GM18858 (cell line): ENCODE measurements around the gene NUDT6.
A peak's percentile ranks its signal among the peaks of the same experiment; 100 is the strongest.

ENCODE experiments used
- ATAC-seq: cut with Tn5 transposase; IDR thresholded peaks from one replicate; pipeline ENCODE4 v1.9.1; 2021; ENCODE audit not compliant: unreplicated experiment

The NUDT6 gene

DNA sequence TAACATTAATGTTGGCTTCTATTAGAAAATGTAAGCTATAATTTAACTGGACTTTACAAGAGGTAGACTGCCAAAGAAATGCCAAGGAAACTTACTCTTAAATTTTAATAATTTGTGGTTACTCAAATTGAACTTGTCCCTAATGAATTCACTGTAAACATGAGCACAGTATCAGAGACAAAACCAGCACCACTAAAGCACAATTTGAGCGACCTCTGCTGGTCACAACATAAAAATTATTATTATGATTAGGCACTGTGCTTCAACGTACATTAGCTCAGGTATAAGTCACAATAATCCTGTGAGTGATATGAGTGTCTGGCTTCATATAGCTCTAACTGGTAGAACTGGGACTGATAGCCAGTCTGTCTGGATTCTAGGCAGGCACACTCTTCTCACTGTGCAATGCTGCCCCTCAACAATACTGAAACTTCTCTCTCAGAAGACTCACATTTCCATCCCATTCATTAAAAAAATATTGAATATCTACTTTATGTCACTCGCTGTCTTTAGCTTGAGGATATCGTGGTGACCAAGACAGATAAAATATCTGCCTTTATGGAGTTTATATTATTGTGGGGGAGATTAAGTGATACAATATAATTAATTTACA, 8.0 kb downstream of the NUDT6 start:
- ATAC-seq, result peak; percentile 93

DNA sequence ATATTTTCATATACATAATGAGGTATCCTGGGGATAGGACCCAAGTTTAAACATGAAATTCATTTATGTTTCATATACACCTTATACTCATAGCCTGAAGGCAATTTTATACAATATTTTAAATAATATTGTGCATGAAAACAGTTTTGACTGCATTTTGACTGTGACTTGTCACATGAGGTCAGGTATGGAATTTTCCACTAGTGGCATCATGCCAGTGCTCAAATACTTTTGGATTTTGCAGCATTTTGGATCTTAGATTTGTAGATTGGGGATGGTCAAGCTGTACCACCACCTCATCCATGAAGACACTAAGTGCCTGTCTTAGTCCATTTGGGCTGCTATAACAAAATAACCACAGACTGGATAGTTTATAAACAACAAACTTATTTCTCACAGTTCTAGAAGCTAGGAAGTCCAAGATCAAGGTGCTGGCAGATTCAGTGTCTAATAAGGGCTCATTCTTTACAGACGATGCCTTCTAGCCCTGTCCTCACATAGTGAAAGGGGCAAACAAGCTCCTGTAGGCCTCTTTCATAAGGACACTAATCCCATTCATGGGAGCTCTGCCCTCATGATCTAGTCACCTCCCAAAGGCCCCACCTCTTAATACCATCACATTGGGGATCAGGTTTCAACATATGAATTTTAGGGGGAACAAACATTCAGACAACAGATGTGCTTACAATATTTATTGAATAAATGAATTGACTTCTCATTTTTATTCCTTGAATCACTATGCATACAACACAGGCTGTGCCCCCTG, 9.4 kb downstream of the NUDT6 start:
- ATAC-seq, result no peak

GRCh38 chr4:122911588-122911987, 10.8 kb downstream of the NUDT6 start:
- no peak for ATAC-seq

GRCh38 chr4:122909683-122910082, 12.7 kb downstream of the NUDT6 start:
- ATAC-seq, result no peak

- no peak for ATAC-seq
These were observed 14.2 kb downstream of the NUDT6 start for GRCh38 chr4:122908223-122908622.

- ATAC-seq, result no peak
These were observed 15.5 kb downstream of the NUDT6 start for GRCh38 chr4:122906859-122907305.

DNA sequence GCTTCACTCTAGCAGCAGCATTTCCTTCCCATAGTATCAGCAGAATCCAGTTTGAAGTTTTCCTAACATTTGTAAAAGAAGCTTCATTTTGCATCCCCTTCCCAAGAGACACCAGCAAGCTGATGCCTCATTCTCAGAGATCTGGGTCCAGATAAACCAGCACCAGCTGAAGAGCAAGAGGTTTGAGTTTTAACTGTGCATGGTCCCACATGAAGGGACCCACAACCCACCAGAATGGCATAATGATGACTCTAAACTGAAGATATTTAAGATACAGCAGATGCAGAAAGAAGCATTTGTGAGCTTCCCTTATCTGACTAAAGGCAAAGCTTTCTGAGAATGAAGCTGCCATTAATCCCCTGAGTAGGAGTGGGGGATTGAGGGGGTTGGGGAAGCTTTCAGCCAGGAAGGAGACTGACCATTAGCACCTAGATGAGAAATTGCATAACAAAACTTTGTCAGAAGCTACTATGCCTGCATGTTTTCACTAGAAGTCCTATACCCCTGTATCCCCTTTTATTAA, 18.6 kb downstream of the NUDT6 start:
- ATAC-seq, result no peak

- ATAC-seq, result no peak
These were observed 21.0 kb downstream of the NUDT6 start for GRCh38 chr4:122901247-122902010.

DNA sequence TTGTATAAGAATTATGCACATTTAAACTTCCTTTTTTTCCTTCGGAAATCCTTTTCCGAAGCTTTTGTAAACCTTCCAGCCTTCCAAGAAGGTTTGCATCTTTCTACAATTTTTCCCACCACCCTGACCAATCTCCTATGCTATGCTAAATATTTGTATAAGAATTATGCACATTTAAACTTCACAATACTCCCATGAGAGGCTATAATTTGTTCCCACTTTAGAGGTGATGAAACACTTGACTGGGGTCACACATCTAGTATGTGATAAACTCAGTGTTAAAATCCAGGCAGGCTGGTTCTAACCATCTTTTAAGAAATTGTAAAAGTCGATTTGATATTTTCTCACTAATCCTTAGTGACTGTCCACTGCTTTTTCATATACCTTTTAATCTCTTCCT, 22.1 kb downstream of the NUDT6 start:
- ATAC-seq, result no peak

- no peak for ATAC-seq
These were observed 22.7 kb downstream of the NUDT6 start for GRCh38 chr4:122899682-122900081.

DNA sequence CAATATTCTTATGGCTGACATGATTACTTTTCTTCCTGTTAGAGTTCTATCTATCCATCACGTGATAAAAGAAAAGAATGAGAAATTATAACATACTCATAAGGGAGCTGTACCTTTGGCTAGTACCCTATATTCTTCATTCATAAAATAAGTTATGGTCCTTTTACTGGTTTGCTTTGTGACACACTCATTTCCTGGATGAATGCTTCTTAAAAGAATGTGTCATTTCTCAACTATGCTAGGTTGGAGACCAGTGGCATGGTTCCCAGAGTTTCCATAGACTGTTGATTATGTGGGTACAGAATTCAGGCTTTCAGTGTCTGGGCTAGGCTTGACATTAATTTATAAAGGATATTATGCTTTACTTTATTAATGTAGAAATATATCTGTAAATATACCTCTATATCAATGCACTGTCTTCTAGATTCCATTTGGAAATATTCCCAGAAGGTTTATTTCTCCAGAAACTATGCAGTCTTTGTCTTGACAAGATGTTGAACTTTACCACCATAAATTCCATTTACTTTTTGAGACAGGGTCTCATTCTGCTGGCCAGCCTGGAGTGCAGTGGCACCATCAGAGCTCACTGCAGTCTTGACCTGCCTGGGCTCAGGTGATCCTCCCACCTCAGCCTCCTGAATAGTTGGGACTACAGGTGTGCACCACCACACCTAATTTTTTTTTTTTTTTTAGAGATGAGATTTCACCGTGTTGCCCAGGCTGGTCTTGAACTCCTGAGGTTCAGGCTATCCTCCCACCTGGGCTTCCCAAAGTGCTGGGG, 23.8 kb downstream of the NUDT6 start:
- no peak for ATAC-seq

- ATAC-seq, result no peak
These were observed 26.1 kb downstream of the NUDT6 start for GRCh38 chr4:122896270-122896669.

GRCh38 chr4:122895336-122895995, 26.9 kb downstream of the NUDT6 start:
- no peak for ATAC-seq

- ATAC-seq, result no peak
These were observed 27.6 kb downstream of the NUDT6 start for GRCh38 chr4:122894827-122895226.

DNA sequence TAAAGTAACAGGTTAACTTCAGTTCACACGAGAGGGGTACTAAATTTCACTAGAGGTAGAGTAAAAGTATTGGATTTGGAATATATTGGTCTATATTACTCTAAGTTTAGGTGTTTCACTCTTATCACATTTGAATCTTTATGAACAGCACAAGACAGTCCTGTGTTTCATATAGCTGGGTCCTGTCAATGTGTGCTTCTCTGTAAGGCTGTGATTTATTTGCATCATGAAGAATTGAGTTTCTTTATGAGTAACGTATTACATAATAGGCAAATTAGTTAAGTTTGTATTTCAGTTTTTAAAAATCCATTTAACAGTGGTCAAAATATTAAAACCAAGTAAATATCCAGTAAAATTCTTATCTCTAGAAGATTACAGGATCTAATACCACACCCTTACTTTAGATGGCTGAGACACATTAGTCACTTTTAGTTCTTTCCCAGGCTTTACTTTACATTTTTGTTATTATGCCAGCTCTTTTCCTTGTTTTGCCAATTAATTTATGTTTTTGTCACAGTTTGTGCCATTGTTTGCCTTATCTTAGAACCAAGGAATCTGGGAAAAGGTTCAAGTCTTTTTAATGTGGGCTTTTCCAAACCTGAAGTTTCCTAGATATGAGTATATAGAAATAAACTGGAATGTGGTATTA, 32.1 kb downstream of the NUDT6 start:
- ATAC-seq, result no peak

- no peak for ATAC-seq
These were observed 32.7 kb downstream of the NUDT6 start for GRCh38 chr4:122889726-122890125.

GRCh38 chr4:122884499-122884898, 37.9 kb downstream of the NUDT6 start:
- no peak for ATAC-seq

- ATAC-seq, result no peak
These were observed 39.3 kb downstream of the NUDT6 start for GRCh38 chr4:122882857-122883735.

GRCh38 chr4:122879001-122879400, 43.4 kb downstream of the NUDT6 start:
- ATAC-seq, result no peak
